Thymus (tissue), 11 donors: Measurements from ENCODE around the gene NBAS. TPM values are rescaled to one million over a fixed set of nuclear protein-coding genes. Genes with fewer than 3 reads are reported as not detected.

Experiments used
- DNase-seq, 9 donors: peaks; one replicate each; pipeline ENCODE4 v3.0.0-alpha.2; 2013; ENCODE audit warnings: low spot score in 9 of 9, low read depth in 6 of 9, missing footprints in 1 of 9
- H3K27ac ChIP-seq, 2 donors: one replicate each; pipeline ENCODE4 v1.5.1; 2013; ENCODE audit warnings: control low read depth in 1 of 2, low read depth in 1 of 2, low read length in 1 of 2, mild to moderate bottlenecking in 1 of 2, moderate library complexity in 1 of 2
- H3K27me3 ChIP-seq, 2 donors: one replicate each; pipeline ENCODE4 v1.5.1; 2013; ENCODE audit warnings: low read length in 1 of 2; ENCODE audit not compliant: control insufficient read depth in 2 of 2, insufficient read depth in 1 of 2
- H3K36me3 ChIP-seq, 2 donors: one replicate each; pipeline ENCODE4 v1.5.1; 2013; ENCODE audit warnings: low read length in 1 of 2, mild to moderate bottlenecking in 1 of 2, moderate library complexity in 1 of 2; ENCODE audit not compliant: control insufficient read depth in 2 of 2, insufficient read depth in 2 of 2
- H3K4me1 ChIP-seq, 2 donors: one replicate each; pipeline ENCODE4 v1.5.1; 2013; ENCODE audit warnings: low read length in 2 of 2; ENCODE audit not compliant: control insufficient read depth in 2 of 2, insufficient read depth in 2 of 2
- H3K4me3 ChIP-seq, 2 donors: one replicate each; pipeline ENCODE4 v1.5.1; 2013; ENCODE audit warnings: low read length in 2 of 2, control low read depth in 1 of 2, mild to moderate bottlenecking in 1 of 2
- H3K9me3 ChIP-seq, 2 donors: one replicate each; pipeline ENCODE4 v1.5.1; 2013; ENCODE audit warnings: low read length in 1 of 2, mild to moderate bottlenecking in 1 of 2; ENCODE audit not compliant: control insufficient read depth in 2 of 2, insufficient read depth in 1 of 2
- WGBS: extraction: QIAGEN DNeasy Blood & Tissue Kit; methylation state at CpG from one replicate; pipeline ENCODE4 v1.1.7; 2013; 5-methylcytosine and 5-hydroxymethylcytosine counted together
- polyA plus RNA-seq: library from polyadenylated mRNA; stranded (reverse); fragments of 200-250 nt; gene quantifications from one replicate; pipeline ENCODE4 v1.2.3, GENCODE V29; 2013
- total RNA-seq: library from RNA; stranded (reverse); fragments of 120-200 nt; gene quantifications from one replicate; pipeline ENCODE4 v1.2.4, GENCODE V29; 2013
- donor health status: healthy.

Gene NBAS
- total and polyA plus RNA-seq, 2 donors, result 31.4 to 36.9 TPM

DNA sequence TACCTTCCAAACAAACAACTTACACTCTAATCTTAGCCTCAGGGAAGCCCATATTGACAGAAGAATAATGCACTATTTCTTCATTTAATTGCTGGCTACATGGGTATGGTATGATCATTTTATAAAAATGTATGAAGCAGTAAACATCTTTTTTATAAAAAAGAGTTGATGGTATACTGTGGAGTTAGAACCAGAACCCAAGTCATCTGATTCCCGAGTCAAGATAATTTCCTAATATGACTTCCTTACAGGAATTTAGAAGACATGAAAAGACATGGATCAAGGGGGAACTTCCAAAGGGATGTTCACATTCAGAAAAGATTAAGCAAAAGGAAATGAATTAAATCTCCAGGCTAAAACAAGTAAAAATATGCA, 171.8 kb downstream of the NBAS start:
- no peak overlapping the region for H3K27ac ChIP-seq
- H3K4me1 ChIP-seq, result no peaks in the 10 kb centered on the region
- no peaks in the 10 kb centered on the region for H3K36me3 ChIP-seq
- no peaks in the 10 kb centered on the region for H3K9me3 ChIP-seq
- no peaks in the 10 kb centered on the region for H3K27me3 ChIP-seq
- H3K4me3 ChIP-seq, result no peak overlapping the region
- 93% methylated on average over 1 of the region's 1 CpG for WGBS
- no peak for DNase-seq

DNA sequence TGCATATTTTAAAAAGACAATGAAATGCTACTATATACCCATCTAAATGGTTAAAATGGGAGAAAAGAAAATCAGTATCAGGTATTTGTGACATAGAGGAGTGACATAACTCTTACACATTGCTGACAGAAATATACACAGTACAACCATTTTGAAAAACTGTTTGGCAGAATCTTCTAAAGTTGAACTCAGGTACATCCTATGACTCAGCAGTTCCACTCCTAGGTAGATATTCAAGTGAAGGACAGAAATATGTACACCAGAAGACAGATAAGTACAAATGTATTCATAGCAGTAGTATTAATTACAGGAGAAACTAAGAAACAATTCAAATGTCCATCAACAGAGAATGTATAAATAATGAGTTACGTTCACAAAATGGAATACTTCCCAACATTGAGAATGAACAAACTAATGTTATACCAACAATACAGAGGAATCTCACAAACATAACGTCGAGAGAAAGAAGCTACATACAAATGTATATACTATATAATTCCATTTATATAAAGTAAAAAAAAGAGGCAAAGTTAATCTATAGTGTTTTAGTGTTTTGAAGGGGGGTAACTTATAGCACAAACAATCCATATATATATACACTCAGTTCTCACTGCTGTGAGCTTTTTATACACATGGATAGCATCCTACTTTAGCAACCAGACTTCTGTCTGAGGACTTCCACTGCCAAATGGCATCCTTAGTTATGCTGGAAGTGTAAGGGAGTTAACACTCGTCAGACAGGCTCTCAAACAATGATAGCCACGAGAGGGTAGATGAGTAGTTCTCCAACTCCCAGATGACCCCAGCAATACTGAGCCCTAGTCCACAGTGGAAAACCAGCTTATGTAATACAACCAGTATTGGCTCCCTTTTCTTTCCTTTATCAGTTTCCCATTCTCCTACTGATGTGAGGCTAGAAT, 172.5 kb downstream of the NBAS start:
- Histone ChIP-seq H3K36me3 (peaks cover 0 to 2% of the 10 kb centered on the region in 2 donors), H3K9me3 (no peaks in the 10 kb centered on the region), H3K4me3 (no peak overlapping the region), H3K27me3 (no peaks in the 10 kb centered on the region), H3K27ac (no peak overlapping the region), H3K4me1 (no peaks in the 10 kb centered on the region)
- WGBS, result 98% methylated on average over 5 of the region's 5 CpGs
- DNase-seq, result no peak

DNA sequence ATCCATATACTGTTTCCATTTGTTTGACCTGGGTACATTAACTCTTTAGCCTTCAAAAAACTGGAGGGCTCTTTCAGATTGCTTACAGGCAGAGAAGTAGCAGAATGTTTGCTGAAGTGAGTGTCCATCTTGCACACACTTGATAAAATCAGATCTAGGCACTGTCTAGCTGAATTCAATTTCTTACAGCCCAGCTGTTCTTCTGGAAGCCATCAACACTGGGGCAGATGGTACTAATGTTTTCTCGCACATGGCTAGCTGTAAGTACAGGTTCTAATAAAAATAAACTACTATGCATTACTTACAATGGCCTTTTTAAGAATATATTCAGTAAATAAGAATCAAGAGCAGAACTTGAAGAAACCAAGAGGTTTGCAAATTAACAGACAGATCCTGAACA, 175.9 kb downstream of the NBAS start:
- WGBS, result 97% methylated on average over 1 of the region's 1 CpG
- Histone ChIP-seq H3K27me3 (no peaks in the 10 kb centered on the region), H3K4me3 (no peak overlapping the region), H3K27ac (no peak overlapping the region), H3K4me1 (no peaks in the 10 kb centered on the region), H3K36me3 (peaks cover 0 to 4% of the 10 kb centered on the region in 2 donors), H3K9me3 (no peaks in the 10 kb centered on the region)
- no peak for DNase-seq

DNA sequence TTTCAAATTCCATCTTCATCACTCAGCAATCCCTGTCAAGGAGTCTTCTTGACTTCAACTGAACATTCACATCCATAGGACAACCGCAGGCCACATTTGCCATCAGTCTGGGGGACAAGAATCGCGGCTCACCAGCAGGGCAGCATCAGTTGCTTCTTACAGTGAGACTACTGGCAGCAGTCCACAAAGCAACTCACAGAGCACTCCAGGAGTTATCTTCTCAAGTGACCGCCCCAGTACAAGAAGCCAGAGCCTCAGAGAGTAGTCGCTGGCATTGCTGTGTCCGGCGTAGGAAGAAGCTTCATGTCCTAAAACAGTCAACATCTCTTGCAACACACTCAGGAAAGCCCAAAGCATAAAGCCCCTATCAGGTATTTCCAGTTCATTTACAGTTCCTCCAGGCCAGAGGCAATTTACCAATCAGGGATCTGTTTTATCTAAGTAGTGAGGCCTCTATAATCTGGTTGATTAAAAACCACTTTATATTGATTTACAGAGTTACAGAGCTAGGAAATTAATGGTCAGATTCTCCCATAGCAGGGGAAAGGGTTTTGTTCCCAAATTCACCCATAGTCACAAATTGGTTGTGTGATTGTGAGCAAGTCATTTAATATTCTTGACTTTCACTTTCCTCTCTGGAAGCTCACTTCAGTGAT, 177.3 kb downstream of the NBAS start:
- H3K9me3 ChIP-seq, result no peaks in the 10 kb centered on the region
- WGBS, result 98% methylated on average over 7 of the region's 7 CpGs
- H3K27ac ChIP-seq, result no peak overlapping the region
- H3K4me3 ChIP-seq, result no peak overlapping the region
- H3K4me1 ChIP-seq, result no peaks in the 10 kb centered on the region
- DNase-seq, result no peak
- peaks cover 4 to 6% of the 10 kb centered on the region in 2 donors for H3K36me3 ChIP-seq
- H3K27me3 ChIP-seq, result no peaks in the 10 kb centered on the region

DNA sequence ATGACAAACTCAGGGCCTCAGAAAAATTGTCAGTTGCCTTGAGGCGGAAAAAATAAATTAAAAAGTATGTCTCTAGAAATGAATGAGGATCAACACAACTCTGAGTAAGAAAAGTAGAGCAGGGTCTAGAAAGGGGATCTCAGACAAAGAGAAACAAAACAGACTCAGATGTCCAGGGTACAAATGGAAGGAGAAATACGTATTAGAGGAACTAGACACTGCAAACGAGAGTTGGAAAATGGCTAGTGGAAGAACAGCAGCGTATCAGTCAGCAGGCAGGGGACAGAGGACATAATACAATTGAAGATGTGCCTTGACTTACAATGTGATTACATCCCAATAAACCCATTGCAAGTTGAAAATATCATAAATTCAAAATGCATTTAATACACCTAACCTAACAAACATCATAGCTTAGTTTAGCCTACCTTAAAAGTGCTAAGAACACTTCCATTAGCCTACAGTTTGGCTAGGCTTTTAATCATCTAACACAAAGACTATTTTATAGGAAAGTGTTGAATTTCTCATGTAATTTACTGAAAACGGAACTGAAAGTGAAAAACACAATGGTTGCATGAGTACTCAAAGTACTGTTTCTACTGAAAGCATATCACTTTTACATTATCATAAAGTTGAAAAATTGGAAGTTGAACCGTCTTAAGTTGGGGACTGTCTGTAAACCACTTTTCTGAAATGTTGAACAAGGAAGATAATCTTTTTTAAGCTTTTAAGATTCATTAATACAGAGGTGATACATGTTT, 182.8 kb downstream of the NBAS start:
- Histone ChIP-seq H3K4me3 (no peak overlapping the region), H3K4me1 (no peaks in the 10 kb centered on the region), H3K36me3 (peaks cover 0 to 15% of the 10 kb centered on the region in 2 donors), H3K27ac (no peak overlapping the region), H3K27me3 (no peaks in the 10 kb centered on the region), H3K9me3 (no peaks in the 10 kb centered on the region)
- WGBS, result 81% methylated on average over 6 of the region's 6 CpGs
- no peak for DNase-seq

DNA sequence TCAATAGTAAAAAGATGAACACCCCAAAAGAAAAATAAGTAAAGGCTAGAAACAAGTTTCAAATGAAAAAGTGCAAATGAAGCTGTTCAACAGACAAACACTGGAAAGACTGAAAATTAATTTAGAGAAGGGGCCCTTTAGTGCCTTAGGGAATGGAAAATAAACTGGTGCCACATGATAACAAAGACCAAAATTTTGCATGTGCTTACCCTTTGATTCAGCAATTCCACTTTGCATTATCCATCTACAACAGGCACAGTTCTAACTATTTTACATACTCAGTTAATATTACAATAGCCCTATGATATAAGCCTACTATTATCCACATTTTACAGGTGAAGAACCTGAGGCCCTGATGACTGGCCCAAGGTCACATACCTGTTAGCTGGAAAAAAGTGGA, 183.9 kb downstream of the NBAS start:
- Histone ChIP-seq H3K9me3 (no peaks in the 10 kb centered on the region), H3K36me3 (peaks cover 0 to 15% of the 10 kb centered on the region in 2 donors), H3K27ac (no peak overlapping the region), H3K4me1 (no peaks in the 10 kb centered on the region), H3K4me3 (no peak overlapping the region), H3K27me3 (no peaks in the 10 kb centered on the region)
- DNase-seq, result no peak

DNA sequence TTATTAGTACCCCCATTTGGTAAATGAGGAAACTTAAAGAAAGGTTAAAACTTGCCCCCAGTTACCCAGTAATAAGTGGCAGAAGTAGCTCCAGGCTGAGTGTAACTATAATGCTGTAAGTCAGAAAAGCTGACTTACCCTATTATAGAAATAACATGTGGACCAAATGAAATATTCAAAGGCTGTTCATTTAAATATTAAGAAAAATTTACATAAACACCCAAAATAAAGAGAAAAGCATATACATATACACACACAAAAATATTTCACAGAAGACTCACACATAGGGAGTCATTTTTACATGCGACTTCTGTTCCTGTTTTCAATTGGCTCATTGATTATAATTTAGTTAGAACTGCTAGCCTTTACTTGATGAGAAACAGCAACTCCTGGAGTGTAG, 189.1 kb downstream of the NBAS start:
- WGBS, result 97% methylated on average over 1 of the region's 1 CpG
- Histone ChIP-seq H3K4me1 (no peaks in the 10 kb centered on the region), H3K9me3 (no peaks in the 10 kb centered on the region), H3K27ac (no peak overlapping the region), H3K36me3 (peaks cover 8 to 10% of the 10 kb centered on the region in 2 donors), H3K4me3 (no peak overlapping the region), H3K27me3 (no peaks in the 10 kb centered on the region)
- DNase-seq, result no peak

DNA sequence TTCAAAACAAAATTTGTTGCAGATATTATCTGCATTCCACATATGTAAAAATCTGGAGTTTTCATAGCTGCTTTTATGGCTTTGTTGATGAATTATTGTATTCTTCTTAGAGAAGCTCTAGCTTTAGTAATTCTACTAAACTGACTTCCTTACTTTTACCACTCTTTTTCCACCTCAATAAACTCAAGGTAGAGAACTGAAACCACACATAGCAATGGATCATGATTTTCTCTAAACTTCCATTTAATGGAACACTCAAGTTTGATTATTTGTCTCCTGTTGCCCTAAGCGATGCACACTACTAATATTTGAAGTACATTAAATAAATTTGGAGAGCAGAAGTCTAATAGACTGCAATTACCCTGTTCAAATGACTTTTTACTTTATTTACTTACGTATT, 192.0 kb downstream of the NBAS start:
- peaks cover 9 to 10% of the 10 kb centered on the region in 2 donors for H3K36me3 ChIP-seq

DNA sequence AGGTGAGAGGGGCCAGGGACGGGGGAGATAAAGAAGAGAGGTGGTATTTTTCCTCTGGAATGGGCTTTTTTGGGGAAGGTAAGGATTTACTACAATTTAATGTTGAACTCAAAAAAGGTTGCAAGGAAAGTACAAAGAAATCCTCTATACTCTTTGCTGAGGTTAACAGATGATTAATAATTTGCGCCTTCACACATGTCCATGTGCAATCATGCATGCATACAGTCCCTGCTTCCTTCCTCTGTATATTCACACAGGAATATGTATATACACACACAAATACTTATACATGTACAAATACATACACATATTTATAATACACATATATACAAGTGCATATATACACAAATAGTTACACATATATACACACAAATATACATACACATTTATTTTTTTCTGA, 193.4 kb downstream of the NBAS start:
- no peak for DNase-seq
- Histone ChIP-seq H3K27me3 (no peaks in the 10 kb centered on the region), H3K27ac (no peak overlapping the region), H3K9me3 (no peaks in the 10 kb centered on the region), H3K4me3 (no peak overlapping the region), H3K36me3 (peaks cover 4 to 10% of the 10 kb centered on the region in 2 donors), H3K4me1 (no peaks in the 10 kb centered on the region)
- over 99% methylated on average over 2 of the region's 2 CpGs for WGBS

More for the DNA sequence above, 192.0 kb downstream of the NBAS start:
- H3K27me3 ChIP-seq, result no peaks in the 10 kb centered on the region
- no peaks in the 10 kb centered on the region for H3K4me1 ChIP-seq
- no peak overlapping the region for H3K27ac ChIP-seq
- no peak for DNase-seq
- 97% methylated on average over 2 of the region's 2 CpGs for WGBS
- H3K4me3 ChIP-seq, result no peak overlapping the region
- no peaks in the 10 kb centered on the region for H3K9me3 ChIP-seq
